Upper lobe of left lung (tissue), 4 donors: ENCODE data around the gene TMEM222.

Experiments
- CTCF ChIP-seq, 6 experiments: fragments of 450-650 bp in 4 of 6; fragments of 200-600 bp in 2 of 6; sonication (generic) in 2 of 6; IDR thresholded peaks; one replicate each; pipeline ENCODE4 v1.5.1; 2016 to 2019; ENCODE audit warnings: antibody characterized with exemption in 6 of 6
- POLR2A ChIP-seq, 4 donors: fragments of 450-650 bp; IDR thresholded peaks; one replicate each; pipeline ENCODE4 v1.5.1; 2016 to 2017; ENCODE audit warnings: antibody characterized with exemption in 4 of 4, mild to moderate bottlenecking in 2 of 4
- POLR2AphosphoS5 ChIP-seq, 2 donors: sonication (generic); formaldehyde crosslinking; IDR thresholded peaks; one replicate each; pipeline ENCODE4 v1.5.1; 2017; ENCODE audit warnings: antibody characterized with exemption in 2 of 2

DNA sequence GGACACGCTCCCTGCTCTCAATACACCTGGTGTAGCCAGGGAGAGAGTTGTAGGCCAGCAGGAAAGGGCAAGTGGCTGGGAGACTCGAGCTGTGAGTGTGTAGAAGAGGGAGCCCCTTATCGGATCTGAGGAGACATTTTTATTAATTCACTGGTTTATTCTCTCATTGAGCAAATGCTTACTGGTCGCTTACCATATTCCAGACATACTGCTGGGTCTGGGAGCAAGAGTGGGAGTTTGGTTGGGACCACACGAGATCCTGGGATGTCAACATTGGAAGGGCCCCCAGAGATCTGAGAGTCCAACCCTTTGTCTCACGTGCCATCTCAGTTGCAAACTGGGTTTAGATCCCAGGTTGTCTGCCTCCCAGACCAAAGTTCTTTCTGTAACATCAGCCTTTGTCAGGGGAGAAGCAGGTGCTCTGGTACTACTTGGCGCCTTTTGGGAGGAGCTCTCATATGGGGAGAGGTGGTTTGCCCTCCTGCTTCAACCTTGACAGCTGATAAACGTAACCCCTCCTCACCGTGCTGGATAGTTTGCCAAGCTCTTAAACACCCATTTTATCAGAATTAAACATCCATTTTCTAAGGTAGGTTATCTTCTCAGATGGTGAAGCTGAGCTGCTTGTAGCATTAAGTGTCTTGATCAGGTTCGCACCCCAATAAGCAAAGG lies 742 bp downstream of the TMEM222 start:
- TF ChIP-seq CTCF (IDR thresholded peaks at IDR 0.05) (no peak), POLR2AphosphoS5 (IDR thresholded peaks at IDR 0.05) (no peak), POLR2A (IDR thresholded peaks at IDR 0.05) (no peak)
